ENCODE measurements around the gene ANKH. TPM values are rescaled to one million over a fixed set of nuclear protein-coding genes. Genes with fewer than 3 reads are reported as not detected.

The ANKH gene
- polyA plus RNA-seq, 1 donor from 2014 or later = 9.9 TPM

DNA sequence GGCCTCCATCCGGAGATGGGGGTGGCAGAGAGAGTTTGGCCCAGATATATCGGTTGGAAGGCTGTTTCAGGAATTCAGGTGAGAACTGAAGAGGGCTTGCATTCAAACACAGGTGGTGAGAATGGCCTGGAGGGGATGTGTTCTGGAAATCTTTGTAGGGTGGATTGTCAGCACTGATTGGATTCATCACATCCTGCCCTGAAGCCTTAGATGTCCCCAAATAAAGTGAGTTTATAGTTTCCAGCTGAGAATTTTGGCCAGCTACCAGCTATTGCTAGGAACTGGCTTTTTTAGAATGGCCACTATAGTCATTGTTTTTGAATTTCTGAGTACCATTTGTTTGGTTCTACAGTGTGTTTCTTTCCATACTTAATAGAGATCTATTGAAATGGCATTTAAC is 46.1 kb upstream of the ANKH start:
- Histone ChIP-seq H3F3A (ENCODE audit: insufficient read depth, low read length, poor library complexity, severe bottlenecking) (no peaks in the 10 kb centered on the region), H3K36me3 (ENCODE audit: insufficient read depth, low read length) (no peaks in the 10 kb centered on the region), H3K27ac (ENCODE audit: low read length) (no peak overlapping the region), H4K20me1 (ENCODE audit: insufficient read depth) (no peaks in the 10 kb centered on the region), H2AFZ (ENCODE audit: low read depth, low read length) (no peak overlapping the region), H3K4me3 (ENCODE audit: low read length) (no peak overlapping the region), H3K9me3 (ENCODE audit: low read length) (no peaks in the 10 kb centered on the region), H3K4me2 (ENCODE audit: low read length) (no peak overlapping the region), H3K9me2 (ENCODE audit: insufficient read depth, low read length) (no peaks in the 10 kb centered on the region), H3K27me3 (ENCODE audit: insufficient read depth, low read depth, low read length) (no peaks in the 10 kb centered on the region), H3K79me2 (replicated peaks; ENCODE audit: insufficient read depth, low read length) (no peaks in the 10 kb centered on the region), H3K9ac (ENCODE audit: low read length) (no peak overlapping the region)
- no peak for TF ChIP-seq POLR2AphosphoS5 (IDR thresholded peaks at IDR 0.05)
- no peak for TF ChIP-seq SMC3 (conservative IDR thresholded peaks at IDR 0.05; ENCODE audit: poor library complexity)
- TF ChIP-seq EP300 (conservative IDR thresholded peaks at IDR 0.05; ENCODE audit: poor library complexity, severe bottlenecking) = no peak
- no peak for TF ChIP-seq REST (IDR thresholded peaks at IDR 0.05; ENCODE audit: borderline replicate concordance)
- no peak for TF ChIP-seq RAD21 (conservative IDR thresholded peaks at IDR 0.05)
- no peak for TF ChIP-seq TAF1 (IDR thresholded peaks at IDR 0.05; ENCODE audit: low read depth)
- TF ChIP-seq MXI1 (conservative IDR thresholded peaks at IDR 0.05; ENCODE audit: poor library complexity, severe bottlenecking) = no peak
- TF ChIP-seq, protein P1, sequence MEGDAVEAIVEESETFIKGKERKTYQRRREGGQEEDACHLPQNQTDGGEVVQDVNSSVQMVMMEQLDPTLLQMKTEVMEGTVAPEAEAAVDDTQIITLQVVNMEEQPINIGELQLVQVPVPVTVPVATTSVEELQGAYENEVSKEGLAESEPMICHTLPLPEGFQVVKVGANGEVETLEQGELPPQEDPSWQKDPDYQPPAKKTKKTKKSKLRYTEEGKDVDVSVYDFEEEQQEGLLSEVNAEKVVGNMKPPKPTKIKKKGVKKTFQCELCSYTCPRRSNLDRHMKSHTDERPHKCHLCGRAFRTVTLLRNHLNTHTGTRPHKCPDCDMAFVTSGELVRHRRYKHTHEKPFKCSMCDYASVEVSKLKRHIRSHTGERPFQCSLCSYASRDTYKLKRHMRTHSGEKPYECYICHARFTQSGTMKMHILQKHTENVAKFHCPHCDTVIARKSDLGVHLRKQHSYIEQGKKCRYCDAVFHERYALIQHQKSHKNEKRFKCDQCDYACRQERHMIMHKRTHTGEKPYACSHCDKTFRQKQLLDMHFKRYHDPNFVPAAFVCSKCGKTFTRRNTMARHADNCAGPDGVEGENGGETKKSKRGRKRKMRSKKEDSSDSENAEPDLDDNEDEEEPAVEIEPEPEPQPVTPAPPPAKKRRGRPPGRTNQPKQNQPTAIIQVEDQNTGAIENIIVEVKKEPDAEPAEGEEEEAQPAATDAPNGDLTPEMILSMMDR (IDR thresholded peaks at IDR 0.05; ENCODE audit: poor library complexity, severe bottlenecking) = no peak

GRCh38 chr5:14915291-14915952 is 43.8 kb upstream of the ANKH start:
- Histone ChIP-seq H3K27ac (ENCODE audit: low read length) (peak overlapping the region; percentile 42), H4K20me1 (ENCODE audit: insufficient read depth) (no peaks in the 10 kb centered on the region), H3K79me2 (replicated peaks; ENCODE audit: insufficient read depth, low read length) (no peaks in the 10 kb centered on the region), H3K9me2 (ENCODE audit: insufficient read depth, low read length) (no peaks in the 10 kb centered on the region), H3K36me3 (ENCODE audit: insufficient read depth, low read length) (no peaks in the 10 kb centered on the region), H3K9ac (ENCODE audit: low read length) (no peak overlapping the region), H3F3A (ENCODE audit: insufficient read depth, low read length, poor library complexity, severe bottlenecking) (no peaks in the 10 kb centered on the region), H3K4me3 (ENCODE audit: low read length) (no peak overlapping the region), H3K4me2 (ENCODE audit: low read length) (no peak overlapping the region), H3K9me3 (ENCODE audit: low read length) (no peaks in the 10 kb centered on the region), H2AFZ (ENCODE audit: low read depth, low read length) (no peak overlapping the region), H3K27me3 (ENCODE audit: insufficient read depth, low read depth, low read length) (no peaks in the 10 kb centered on the region)
- TF ChIP-seq, protein P1 (IDR thresholded peaks at IDR 0.05; ENCODE audit: poor library complexity, severe bottlenecking) = no peak
- TF ChIP-seq POLR2AphosphoS5 (IDR thresholded peaks at IDR 0.05) = peak; percentile 59
- peak; percentile 51 for TF ChIP-seq REST (IDR thresholded peaks at IDR 0.05; ENCODE audit: borderline replicate concordance)
- TF ChIP-seq EP300 (conservative IDR thresholded peaks at IDR 0.05; ENCODE audit: poor library complexity, severe bottlenecking) = peak; percentile 81
- no peak for TF ChIP-seq TAF1 (IDR thresholded peaks at IDR 0.05; ENCODE audit: low read depth)
- no peak for TF ChIP-seq EZH2 (IDR thresholded peaks at IDR 0.05; ENCODE audit: borderline replicate concordance, insufficient read depth, low read length, poor library complexity, severe bottlenecking)

Measured in neural cell (in vitro differentiated cells).